WERI-Rb-1 (cell line): ENCODE results near the gene H1-8.
"Not testable (repeated sequence)": the region's sequence is repeated elsewhere in the genome, so short reads cannot be mapped to it uniquely, and the experiment has no call there.

Source experiments
- DNase-seq: peaks from one replicate; pipeline ENCODE4 v3.0.0-alpha.2; 2020
- H3K27ac ChIP-seq: fragments of 250-450 bp; sonication (Bioruptor Pico); 2 replicates; pipeline ENCODE4 v1.5.1; 2020; ENCODE audit warnings: mild to moderate bottlenecking, moderate library complexity
- H3K27me3 ChIP-seq: fragments of 250-450 bp; sonication (Bioruptor Pico); 2 replicates; pipeline ENCODE4 v1.5.1; 2021; ENCODE audit warnings: mild to moderate bottlenecking, low read depth, moderate library complexity; ENCODE audit not compliant: insufficient read depth, severe bottlenecking
- H3K36me3 ChIP-seq: fragments of 250-450 bp; sonication (Bioruptor Pico); 2 replicates; pipeline ENCODE4 v1.5.1; 2020; ENCODE audit warnings: mild to moderate bottlenecking, moderate library complexity
- H3K4me3 ChIP-seq: 2 replicates; pipeline ENCODE4 v1.5.1; 2011; ENCODE audit warnings: low read depth, mild to moderate bottlenecking, control low read depth, low read length
- H3K9me3 ChIP-seq: fragments of 250-450 bp; sonication (Bioruptor Pico); 2 replicates; pipeline ENCODE4 v1.5.1; 2021; ENCODE audit warnings: mild to moderate bottlenecking, moderate library complexity; ENCODE audit not compliant: severe bottlenecking
- TF ChIP-seq, protein P1 (sequence below): IDR thresholded peaks from 2 replicates; pipeline ENCODE4 v1.5.1; 2011; ENCODE audit warnings: low read depth, mild to moderate bottlenecking, control low read depth, inconsistent platforms, low read length

H1-8 gene

DNA sequence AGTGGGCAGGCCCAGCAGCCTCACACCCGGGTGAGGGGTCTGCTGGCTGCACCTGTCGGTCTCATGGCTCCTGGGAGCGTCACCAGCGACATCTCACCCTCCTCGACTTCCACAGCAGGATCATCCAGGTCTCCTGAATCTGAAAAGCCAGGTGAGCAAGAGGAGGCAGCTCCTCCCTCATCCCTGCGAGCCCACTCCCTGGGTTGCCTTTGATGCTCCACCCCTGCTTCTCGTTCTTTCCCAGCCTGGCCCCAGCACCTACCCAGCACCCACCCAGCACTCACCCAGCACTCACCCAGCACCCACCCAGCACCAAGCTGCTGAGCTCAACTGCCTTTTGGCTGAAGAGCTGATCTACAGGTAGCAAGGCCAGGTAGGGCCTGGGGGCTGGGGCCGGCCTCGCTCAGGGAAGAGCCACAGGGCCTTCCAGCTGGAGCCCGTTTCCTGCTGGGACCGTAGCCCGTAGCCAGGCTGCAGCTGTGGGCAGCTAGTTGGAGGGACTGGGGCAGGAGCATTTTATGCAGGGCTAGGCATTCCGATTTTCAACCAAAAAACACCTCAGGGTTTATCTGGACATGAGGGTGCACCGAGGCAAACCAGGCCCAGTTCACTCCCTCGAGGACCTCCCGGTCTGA is at the start of gene H1-8:
H1-8 (plus strand) TSS at position 20 of the 635 bp plus-strand sequence; CDS start at position 64, 44 bp downstream.
- DNase-seq: no peak
- Histone ChIP-seq H3K36me3 (no peaks in the 10 kb centered on the region), H3K4me3 (no peak within 1 kb of the TSS), H3K27me3 (no peaks in the 10 kb centered on the region), H3K9me3 (no peaks in the 10 kb centered on the region), H3K27ac (no peak within 1 kb of the TSS)
- TF ChIP-seq, protein P1, sequence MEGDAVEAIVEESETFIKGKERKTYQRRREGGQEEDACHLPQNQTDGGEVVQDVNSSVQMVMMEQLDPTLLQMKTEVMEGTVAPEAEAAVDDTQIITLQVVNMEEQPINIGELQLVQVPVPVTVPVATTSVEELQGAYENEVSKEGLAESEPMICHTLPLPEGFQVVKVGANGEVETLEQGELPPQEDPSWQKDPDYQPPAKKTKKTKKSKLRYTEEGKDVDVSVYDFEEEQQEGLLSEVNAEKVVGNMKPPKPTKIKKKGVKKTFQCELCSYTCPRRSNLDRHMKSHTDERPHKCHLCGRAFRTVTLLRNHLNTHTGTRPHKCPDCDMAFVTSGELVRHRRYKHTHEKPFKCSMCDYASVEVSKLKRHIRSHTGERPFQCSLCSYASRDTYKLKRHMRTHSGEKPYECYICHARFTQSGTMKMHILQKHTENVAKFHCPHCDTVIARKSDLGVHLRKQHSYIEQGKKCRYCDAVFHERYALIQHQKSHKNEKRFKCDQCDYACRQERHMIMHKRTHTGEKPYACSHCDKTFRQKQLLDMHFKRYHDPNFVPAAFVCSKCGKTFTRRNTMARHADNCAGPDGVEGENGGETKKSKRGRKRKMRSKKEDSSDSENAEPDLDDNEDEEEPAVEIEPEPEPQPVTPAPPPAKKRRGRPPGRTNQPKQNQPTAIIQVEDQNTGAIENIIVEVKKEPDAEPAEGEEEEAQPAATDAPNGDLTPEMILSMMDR: no peak

DNA sequence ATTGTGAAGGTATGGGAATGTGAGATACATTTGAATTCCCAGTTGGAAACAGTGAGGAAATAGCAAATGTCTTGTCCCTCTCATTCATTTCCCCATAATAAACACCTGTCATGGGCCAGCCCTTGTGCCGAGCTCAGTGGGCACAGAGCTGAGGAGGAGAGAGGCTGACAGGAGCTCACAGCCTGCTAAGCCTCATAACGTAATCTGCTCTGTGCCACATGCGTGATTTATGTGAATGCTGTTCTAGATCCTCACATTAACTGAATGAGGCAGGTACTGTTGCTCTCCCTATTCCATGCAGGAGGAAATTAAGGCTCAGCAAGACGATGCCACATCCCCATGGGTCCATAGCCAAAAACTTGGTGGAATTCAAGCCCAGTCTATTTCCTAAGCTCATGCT is 49.8 kb upstream of the H1-8 start:
- no peaks in the 10 kb centered on the region for H3K9me3 ChIP-seq
- DNase-seq: peak; percentile 83
- H3K27ac ChIP-seq: no peak overlapping the region
- no peaks in the 10 kb centered on the region for H3K27me3 ChIP-seq
- no peak overlapping the region for H3K4me3 ChIP-seq
- TF ChIP-seq, protein P1: no peak
- peaks cover 13% of the 10 kb centered on the region for H3K36me3 ChIP-seq

DNA sequence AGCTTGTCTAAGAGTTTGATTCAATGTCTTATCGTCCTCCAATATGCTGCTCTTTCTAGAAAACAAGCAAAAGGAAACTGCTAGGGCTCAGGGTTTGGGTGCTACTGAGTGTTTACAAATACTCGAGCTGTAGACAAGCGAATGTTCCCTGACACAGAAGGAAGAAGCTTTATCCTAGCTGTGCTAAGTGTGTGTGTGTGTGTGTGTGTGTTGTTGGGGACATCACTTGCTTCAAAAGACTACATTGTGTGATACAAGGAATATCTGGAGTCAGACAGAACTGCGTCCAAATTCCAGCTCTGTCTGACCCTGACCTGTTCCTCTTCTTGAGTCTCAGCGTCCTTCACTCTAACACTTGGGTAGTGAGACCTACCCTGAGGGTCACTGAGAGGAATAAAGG is 48.5 kb upstream of the H1-8 start:
- not testable (repeated sequence) for H3K27ac ChIP-seq, H3K9me3 ChIP-seq, H3K4me3 ChIP-seq, DNase-seq, H3K27me3 ChIP-seq
- H3K36me3 ChIP-seq: peaks cover 13% of the 10 kb centered on the region

- H3K27me3 ChIP-seq, H3K4me3 ChIP-seq, H3K27ac ChIP-seq, DNase-seq, H3K9me3 ChIP-seq: not testable (repeated sequence)
- H3K36me3 ChIP-seq: peaks cover 17% of the 10 kb centered on the region
Observed at GRCh38 chr3:129495006-129495639, 47.9 kb upstream of the H1-8 start.

- H3K9me3 ChIP-seq, H3K27me3 ChIP-seq, H3K27ac ChIP-seq, H3K4me3 ChIP-seq: not testable (repeated sequence)
- DNase-seq: peak; percentile 38
- H3K36me3 ChIP-seq: peaks cover 14% of the 10 kb centered on the region
Observed at GRCh38 chr3:129497876-129498275, 45.1 kb upstream of the H1-8 start.

DNA sequence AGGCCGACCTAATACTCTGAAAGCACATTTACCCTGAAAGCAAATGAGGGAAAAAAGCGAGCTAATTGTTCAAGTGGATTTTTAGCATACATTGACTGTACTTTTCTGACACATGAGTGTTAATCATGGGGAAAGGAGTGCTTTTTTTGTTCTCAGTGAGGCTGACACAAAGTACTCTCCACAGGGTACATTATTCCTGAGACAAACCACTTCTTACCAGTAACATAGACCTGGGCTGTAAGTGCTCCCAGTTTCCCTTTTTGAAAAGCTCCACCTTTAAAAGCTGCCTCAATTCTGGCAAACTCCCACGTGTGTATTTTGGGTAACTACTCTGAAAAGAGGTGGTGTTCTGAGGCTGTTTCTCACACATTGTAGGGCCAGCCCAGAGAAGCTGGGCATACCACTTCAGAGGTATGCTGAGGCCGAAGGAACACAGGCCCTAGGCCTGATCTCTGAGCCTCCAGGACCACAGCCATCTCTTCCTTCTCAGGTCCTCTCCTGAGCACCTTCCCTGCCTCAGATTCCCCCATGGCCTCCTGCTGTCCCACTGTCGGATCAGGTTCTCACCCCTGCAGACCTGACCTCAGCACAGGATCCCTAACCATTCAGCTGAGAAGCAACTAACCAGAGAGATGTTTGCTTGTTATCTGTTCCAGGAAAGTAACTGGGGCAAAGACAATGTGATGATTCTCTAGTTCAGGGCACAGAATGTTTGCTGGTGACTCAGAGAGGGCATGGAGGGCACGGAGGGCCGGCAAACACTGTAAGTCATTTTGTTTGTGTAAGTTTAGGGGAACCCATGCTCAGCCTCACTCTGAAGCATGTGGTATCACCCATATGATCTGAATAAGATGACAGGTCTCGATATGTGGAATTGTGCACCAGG is 44.1 kb upstream of the H1-8 start:
- not testable (repeated sequence) for H3K27ac ChIP-seq, H3K4me3 ChIP-seq, H3K27me3 ChIP-seq, H3K9me3 ChIP-seq, DNase-seq
- peaks cover 14% of the 10 kb centered on the region for H3K36me3 ChIP-seq

GRCh38 chr3:129499604-129500333 is 43.2 kb upstream of the H1-8 start:
- not testable (repeated sequence) for DNase-seq, H3K27me3 ChIP-seq, H3K27ac ChIP-seq, H3K4me3 ChIP-seq, H3K9me3 ChIP-seq
- H3K36me3 ChIP-seq: peaks cover 18% of the 10 kb centered on the region

DNA sequence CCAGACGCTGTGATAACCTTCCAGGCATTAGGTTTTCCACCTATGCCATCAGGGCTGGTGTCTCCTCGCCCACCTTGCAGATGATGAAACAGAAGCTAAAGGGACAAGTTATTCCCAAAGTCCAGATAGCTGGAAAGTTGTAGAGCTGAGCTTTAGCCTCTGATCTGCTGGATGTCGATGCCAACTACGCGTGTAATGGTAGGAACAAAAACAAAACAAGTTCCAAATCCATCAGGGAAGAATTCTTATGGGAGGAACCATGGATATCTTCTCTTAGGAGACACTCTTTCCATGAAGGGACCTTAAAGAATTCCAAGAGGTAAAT is 42.7 kb upstream of the H1-8 start:
- Histone ChIP-seq H3K9me3 (no peaks in the 10 kb centered on the region), H3K27me3 (no peaks in the 10 kb centered on the region), H3K4me3 (no peak overlapping the region), H3K36me3 (peaks cover 21% of the 10 kb centered on the region), H3K27ac (no peak overlapping the region)
- TF ChIP-seq, protein P1: no peak
- no peak for DNase-seq
